PC-9 (cell line): ENCODE measurements around the gene SEMA5A.

ENCODE experiments used
- CTCF ChIP-seq: fragments of 200-600 bp; sonication (generic); conservative IDR thresholded peaks from 2 replicates; pipeline ENCODE4 v1.6.1; 2017; ENCODE audit warnings: mixed run types, antibody characterized with exemption, mild to moderate bottlenecking, moderate library complexity
- EZH2 ChIP-seq: fragments of 200-600 bp; sonication (generic); IDR thresholded peaks from 2 replicates; pipeline ENCODE4 v1.8.0; 2017; ENCODE audit warnings: antibody characterized with exemption, low read depth

- TF ChIP-seq CTCF: no peak
- no peak for TF ChIP-seq EZH2
These were observed 503.6 kb downstream of the SEMA5A start for GRCh38 chr5:9042241-9042640.
